Stimulated activated CD4-positive, alpha-beta T cell treated with anti-CD3 and anti-CD28 coated beads, Interleukin-2, amount 100 ng/mL, for 24 hours (primary cell): Measurements from ENCODE around the gene HOXC9.

ENCODE experiments used
- DNase-seq, 2 donors: peaks; one replicate each; pipeline ENCODE4 v3.0.0-alpha.2; 2020

HOXC9 gene

DNA sequence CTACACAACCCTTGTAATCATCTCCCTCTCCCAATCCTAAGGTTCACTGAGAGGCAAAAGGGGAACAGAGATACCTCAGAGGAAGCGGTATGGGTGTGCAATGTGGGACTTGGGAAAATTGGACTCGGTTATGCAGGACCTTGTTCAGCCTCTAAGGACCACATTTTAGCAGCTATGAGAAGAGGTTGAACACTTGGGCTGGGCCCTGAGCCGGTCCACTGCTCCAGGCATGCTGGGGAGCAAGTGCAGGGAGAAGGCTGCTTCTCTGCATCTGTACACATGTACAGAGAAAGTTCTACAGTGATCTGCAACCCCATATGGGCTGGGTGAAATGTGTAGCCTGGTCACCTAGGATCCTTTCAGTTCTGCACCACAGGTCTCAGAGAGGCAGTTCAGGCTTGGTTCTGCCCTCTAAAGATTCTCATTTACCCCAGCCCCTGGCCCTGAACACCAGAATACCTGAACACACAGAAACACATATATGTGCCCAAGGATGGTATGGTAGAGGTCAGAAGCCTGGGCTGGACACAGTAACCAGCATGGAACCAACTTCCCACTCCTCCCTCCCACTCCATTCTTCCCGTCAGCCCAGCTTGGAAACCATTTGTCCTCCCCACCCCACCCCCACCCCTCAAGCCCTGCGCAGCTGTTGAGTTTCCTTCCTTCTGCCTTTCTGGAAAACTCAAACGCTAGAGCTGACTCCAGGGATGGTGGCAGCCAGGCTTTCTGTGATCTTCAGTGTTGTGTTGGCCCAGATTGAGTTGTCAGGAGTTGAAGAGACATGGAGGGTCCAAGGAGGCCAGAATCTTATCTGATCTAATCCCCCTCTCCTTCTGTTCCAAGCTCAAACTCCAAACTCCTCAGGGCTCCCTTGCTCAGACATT is 43.3 kb downstream of the HOXC9 start:
- no peak for DNase-seq

- DNase-seq: no peak
These were observed 44.6 kb downstream of the HOXC9 start for GRCh38 chr12:54044425-54045103.

- DNase-seq: no peak
These were observed 45.4 kb downstream of the HOXC9 start for GRCh38 chr12:54045401-54045800.

GRCh38 chr12:54045868-54046521 is 46.0 kb downstream of the HOXC9 start:
- DNase-seq: no peak

DNA sequence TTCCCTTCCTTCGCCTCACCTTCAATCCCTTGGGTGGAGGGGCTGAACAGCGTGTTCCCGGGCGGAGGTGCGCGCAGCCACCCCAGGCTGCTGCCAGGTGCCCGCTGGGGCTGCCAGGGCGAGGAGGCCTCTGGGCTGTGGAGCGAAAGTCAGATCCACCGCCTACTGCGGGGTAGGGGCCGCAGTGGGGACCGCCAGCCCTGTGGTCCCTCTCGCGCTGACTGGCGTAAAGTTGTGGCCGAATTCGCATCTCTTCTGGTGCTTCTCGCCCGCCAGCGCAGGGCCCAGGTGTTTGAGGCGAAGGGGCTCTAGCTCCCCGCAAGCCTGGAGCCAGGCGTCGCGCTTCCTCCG is 46.8 kb downstream of the HOXC9 start:
- DNase-seq: no peak

DNA sequence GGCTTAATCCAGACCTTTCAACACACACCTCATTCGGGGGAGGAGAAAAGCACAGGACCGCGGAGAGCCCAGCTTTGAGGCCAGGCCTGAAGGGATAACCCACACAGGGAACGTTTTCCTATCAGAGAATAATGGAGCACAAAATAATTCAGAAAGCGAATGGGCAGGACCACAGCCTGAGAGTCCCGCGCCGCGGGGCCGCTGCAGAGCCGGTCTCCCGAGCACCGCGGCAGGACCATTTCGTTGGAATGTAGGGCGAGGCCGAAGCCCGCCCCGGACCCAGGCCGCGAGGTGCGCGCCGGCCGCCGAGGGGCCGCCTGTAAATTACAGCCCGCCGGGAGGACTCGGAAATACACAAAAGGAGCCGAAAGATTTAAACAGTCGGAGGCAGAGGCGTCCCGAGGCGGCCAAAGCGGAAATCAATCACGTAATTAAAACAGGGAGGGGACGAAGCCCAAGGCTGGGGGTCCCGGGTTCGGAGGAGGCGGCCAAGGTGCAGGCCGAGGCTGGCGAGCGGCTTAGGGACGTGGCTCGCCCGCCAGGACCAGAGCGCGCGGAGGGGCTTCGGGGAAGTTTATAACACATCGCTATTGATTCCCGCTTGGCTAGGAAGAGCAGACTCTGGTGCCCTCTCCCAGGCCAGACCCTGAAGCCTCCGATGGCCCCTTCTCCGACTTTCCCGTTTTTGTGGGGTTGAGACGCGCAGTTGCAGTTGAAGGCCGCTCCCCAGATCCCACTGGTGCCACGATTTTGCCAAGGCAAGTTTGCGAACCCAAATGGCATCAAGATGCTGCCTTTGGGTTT is 47.4 kb downstream of the HOXC9 start:
- no peak for DNase-seq

GRCh38 chr12:54047964-54048303 is 48.0 kb downstream of the HOXC9 start:
- DNase-seq: no peak

DNA sequence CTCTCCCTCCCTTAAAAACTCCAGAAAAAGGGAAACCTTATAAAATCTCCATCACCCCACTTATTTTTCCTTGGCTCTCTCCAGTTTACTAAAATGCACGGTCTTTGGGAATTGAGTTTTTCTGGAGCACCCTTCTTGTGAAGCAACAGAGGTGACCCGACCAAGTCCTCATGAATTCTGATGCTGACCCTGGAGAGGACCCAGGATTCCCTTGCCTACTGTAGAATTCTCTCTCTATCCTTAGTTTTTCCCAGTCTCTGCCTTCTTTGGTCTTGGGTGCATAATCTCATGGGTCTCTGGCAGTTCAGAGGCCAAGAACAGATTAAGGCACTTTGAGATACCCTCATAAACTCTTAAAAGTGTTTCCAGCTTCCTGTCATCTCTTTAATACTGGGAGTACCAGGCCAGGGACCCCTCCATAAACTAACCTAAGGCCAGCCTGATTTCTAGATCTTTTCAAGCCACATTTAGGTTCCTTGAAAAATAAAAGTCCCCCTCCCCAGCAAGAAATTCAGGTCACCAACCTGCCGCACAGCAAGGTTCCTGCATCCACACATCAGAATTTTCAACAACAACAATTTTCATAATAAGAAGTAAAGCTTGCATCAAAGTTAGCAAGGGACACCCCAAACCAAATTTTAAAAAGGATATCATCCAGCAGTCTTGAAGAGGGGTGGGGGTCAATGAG is 48.6 kb downstream of the HOXC9 start:
- DNase-seq: no peak

- DNase-seq: no peak
These were observed 49.1 kb downstream of the HOXC9 start for GRCh38 chr12:54049108-54049507.

DNA sequence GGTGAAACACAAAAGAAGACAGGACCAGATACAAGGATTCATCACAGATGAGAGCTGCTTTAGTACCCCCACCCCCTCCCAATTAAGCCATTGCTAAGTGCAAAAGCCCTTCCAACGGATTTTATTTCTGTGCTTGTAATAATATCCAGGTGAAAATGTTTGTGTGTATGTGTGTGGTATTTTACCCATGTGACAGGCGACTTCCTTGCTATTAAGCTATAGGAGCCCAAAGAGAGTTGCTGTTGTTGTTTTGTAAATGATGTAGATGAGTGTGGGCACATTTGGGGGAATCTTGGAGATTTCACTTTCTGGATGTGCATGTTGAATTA is 50.5 kb downstream of the HOXC9 start:
- DNase-seq: no peak

DNA sequence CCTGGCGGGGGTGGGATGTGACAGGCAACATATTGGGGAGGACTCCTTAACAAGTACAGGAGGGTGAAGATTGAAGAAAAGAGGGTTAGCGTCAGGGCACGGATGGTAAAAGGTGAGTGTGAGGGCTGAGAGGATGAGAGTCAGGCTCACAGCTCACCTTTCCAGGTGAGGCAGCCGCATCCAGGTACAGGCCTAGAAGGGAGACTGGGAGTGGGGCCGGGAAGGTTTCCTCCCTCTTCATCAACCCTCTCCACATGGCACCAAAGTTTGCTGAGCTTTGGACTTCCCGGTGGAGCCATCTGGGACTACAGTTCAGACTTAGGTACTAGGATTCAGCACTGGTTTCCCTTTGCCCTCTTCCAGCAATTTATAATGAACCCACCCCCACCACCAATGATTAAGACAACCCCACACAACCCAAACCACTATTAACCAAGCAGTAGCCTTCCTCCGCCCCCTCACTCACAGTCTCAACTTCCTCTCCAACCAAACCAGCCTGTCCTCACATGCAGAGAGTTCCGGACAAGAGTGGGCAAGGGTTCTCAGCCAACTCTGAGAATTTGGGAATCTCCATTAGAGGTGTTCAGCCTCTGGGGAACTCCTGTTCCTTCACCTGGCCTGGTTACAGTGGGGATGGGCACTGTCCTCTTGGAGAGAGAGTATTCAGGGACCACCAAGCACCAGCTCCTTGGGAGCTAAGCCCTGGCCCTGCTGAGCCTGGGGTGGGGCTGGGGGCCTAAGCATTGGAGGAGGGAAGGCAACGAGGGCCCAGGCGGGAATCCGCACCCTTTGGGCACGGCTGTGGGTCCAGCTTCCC is 51.3 kb downstream of the HOXC9 start:
- no peak for DNase-seq

- DNase-seq: no peak
These were observed 52.0 kb downstream of the HOXC9 start for GRCh38 chr12:54051874-54052437.

GRCh38 chr12:54052438-54053002 is 52.6 kb downstream of the HOXC9 start:
- no peak for DNase-seq
